T-helper 1 cell (primary cell): Measurements from ENCODE around the gene BNC2.

Experiments
- DNase-seq, 5 donors: peaks; one replicate each; pipeline ENCODE4 v3.0.0-alpha.2; 2012 to 2020

Gene BNC2

DNA sequence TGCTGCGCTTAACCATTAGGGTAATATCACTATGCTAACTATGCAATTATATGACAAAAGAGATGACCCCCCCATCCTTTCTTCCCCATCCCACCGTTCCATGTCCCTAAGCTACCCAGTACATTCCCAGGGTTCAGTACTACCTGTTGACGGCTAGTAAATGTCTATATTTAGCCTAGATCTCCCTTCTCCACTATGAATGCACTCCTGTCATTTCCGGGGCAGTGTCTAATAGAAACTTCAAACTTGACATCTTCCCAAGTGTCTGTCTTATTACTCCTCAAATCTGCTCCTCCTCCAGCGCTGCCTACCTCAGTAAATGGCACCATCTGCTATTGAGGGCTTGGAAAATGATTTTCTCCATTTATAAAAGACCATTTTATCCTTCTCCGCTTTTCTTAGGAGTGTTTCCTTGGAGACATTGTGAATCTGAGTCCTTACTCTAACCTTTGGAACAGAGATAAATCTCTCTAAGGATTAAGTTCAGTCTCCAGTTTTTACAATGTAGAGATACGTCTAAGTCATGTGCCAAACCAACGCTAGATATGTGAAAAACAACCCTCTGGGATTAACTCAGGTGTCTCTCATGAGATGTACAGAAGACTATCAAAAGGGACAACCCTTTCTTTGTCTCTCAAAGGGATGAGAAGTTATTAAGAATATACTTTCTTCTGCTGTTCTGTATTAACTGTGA is 114.9 kb downstream of the BNC2 start:
- DNase-seq, result no peak

- no peak for DNase-seq
These were observed 115.8 kb downstream of the BNC2 start for GRCh38 chr9:16754662-16755061.

GRCh38 chr9:16753256-16753655 is 117.2 kb downstream of the BNC2 start:
- DNase-seq, result no peak

DNA sequence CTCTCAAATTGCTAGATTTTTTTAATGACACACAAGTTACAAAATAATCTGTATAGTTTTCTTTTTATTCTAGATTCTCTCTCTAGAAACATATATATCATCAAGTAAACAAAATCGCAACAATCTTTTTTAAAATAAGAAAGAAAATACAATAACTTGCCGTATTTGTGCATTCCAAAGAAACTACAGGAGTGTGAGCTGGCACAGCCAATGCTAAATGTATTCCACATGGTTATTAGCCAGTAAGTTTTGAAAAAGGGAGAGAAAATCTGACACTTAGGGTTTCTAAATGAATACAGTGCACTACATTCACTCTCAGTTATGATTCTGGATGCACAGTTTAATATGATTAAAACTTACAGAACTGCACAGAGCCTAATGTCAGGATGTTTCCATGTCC is 117.9 kb downstream of the BNC2 start:
- no peak for DNase-seq

- no peak for DNase-seq
These were observed 119.9 kb downstream of the BNC2 start for GRCh38 chr9:16750553-16750952.

DNA sequence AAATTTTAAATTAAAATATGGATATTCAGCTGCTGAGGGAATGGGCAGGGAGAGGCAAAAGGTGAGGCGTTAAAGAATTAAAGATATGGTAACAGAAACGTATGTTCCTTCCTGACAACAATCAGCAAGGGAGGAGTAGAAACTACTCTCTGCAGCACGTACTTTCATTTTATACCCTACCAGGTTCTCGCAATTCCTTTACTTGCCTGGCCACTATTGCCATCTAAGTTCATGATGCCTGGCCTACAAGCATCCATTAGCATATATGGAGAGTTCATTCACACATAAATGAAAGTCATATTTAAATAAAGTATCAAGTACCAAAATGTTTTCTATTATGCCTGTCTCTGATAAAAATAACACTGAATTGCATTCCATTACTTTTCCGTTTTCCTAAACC is 125.1 kb downstream of the BNC2 start:
- no peak for DNase-seq

DNA sequence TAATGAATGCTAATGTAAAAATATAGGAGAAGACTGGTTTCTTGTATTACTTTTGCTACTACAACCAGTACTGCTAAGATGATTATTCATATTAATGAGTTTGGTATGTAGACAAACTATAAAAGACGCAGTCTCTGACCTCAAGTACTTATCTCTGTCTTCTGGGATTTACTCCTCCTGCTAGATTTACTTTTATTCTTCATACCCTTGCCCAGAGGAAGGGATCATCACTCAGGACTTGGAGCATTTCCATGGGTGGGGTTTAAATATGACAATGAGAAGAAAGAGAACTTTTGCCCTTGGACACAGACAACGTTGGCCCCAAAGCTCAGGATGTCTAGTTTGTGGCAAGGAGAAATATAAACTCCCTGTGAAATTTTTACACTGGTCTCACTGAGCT is 126.1 kb downstream of the BNC2 start:
- no peak for DNase-seq

DNA sequence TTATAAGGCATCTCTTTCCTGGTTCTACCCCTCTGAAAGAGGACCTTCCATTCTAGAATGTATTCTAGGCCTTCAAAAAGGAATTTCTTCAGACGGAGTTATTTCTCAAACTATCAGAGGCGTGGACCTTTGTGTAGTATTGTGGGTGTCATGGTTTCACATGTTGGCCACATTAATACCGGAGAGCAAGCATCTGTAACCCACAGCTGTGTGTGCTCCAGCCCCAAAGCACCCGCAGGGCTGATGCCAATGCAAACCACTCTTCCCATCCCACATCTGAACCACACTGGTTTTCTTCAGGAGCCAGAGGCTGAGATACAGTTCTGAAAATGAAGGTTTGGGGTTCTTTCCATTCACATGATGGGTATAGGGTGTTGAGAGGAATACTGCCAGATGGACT is 127.1 kb downstream of the BNC2 start:
- no peak for DNase-seq

DNA sequence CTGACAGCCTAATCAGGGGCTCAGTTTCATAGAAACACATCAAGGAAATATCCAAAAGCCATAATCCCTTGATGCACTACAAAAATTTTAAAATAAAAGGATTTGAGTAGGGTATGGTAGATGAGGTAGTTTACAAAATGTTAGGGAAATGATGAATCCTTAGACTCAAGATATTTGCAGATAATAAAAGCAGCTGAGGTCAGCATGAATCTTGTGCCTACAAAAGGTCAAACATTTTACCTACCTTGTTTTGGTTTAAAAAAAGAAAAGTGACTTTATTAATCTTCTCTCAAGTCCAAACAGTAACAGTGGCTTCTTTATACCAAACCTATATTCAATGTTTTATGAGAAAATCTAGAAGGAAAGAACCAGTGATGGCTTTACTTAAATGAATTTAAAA is 135.5 kb downstream of the BNC2 start:
- no peak for DNase-seq

DNA sequence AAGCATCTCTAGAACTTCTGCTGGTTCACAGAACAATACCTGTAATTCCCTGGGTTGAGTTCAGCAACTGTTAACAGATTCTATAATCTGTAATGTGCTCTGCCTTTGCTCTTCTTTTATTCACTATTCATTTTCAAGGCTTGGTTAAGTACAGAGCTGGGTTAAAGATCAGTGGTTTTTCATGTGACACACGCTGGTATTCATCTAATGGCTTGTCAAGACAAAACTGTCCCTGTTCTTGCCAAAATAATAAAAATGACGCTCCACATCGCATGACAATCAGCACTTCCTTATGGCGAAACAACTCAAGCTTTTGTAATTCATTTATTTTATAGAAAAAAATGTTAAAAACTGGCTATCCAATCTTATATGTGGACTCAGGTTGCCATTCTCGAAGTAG is 137.9 kb downstream of the BNC2 start:
- no peak for DNase-seq

- no peak for DNase-seq
These were observed 140.3 kb downstream of the BNC2 start for GRCh38 chr9:16730162-16730561.

DNA sequence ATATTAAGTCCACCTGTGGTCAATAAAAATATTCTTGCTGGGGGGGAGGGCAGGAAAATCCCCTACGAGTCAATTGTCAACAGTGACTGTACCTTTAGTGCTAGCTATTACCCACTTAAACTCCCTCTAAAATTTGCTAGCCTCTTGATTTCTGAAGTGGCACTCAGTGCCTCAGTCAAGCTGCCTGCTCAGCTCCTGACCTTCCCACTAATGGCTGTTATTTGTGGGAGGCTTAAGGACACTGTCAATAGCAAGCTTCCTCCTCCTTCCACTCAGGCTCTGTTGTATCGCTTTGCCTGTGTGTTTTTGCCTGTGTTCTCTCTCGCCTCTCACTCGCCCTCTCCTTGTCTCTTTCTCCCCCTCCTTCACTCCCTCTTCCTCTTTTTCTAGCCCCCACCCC is 140.8 kb downstream of the BNC2 start:
- DNase-seq, result no peak

DNA sequence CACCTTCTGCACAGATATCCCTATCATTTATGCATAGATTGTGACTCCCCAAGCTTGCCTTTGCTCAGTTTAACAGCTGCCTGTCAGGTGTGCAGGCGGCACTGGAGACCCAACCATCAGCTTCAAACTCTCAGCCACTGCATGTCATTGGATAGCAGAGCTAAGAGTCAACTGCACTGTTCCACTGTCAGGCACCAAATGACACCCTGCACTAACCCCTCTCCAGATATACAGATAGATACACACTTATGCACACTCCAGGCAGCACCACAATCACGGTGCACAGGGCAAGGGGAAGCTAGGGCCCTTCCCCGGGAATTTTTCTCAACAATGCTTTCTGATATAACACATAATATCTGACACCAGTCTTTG is 142.3 kb downstream of the BNC2 start:
- DNase-seq, result no peak

DNA sequence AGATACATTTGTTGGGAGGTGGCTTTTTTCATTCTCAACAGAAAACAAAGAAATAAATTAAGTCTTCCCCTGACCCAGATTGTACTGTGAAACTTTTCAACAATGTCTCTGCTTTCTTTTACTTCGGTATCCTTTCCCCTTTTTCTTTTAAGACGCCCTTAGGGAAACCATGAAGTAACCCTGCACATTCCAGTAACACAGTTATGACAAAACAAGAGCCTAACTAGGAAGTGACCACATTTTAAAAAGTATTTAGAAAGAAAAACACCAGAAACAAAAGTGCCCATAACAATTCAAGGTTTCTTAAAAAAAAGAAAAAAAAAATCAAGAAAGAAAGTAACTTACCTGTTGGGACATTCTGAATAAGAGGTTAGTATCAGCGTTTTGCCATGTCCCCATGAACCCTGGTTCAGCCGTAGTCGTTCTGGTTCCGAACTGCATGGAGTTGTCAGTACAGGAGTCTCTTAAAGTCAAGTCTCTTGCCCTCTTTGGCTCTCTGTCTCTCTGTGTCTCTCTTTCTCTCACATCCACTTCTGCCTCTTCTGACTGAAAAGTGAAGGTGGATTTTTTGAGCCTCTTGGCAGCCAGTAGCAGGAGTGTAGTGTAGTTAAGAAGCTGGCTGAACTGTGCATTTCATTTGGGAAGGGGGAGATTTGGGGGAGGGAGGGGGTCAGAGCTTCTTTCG is 142.9 kb downstream of the BNC2 start:
- no peak for DNase-seq

DNA sequence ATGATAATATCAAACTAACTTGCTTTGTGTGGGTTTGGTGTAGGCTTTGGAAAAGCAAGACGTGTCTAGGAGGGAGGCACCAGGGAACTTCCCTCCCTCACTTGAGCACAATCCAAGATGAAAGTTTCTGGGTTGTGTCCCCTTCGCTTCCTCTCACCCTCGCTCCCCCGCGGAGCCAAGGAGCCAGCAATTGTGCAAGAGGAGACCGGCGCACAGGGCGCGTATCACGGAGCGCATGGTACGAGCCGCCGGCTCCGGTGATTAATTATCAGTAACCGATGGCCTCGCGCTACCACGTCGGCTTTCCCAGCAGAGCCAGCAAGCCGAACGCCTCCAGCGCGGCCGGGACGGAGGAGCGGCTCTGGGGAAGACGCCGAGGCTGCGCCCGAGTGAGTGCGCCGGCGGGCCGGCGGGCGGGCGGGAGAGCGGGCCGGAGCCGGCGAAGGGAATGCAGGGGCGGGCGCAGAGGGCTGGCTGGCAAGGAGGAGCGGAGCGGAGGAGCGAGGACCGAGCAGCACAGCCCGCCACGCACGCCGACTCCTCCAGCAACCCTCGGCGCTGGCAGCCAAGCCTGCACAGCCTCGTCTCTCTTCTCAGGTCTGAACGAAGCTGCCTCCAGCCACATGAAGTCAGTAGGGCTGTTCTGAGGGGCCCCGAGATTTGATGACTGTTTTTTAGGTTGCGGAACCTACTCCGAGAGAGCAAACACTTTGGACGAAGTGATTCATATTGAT is 143.6 kb downstream of the BNC2 start:
- DNase-seq, result no peak

DNA sequence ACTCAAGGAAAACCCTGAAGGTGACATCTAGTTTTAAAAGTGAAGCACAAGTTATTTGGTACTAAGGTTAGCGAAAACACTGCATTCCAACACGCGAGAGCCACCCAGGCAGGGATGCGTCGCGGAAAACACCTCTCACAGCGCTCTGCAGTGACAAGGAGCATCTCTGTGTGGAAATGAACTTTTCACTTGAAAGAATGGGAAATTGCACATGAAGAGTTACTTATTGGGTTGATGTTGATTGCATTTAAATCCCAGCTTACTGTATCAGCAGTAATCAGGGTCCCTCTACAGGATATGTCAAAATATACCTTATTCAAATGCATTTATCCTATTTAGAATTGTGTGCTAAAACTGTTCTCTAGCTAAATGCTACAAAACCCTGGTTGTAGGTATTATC is 144.4 kb downstream of the BNC2 start:
- no peak for DNase-seq

DNA sequence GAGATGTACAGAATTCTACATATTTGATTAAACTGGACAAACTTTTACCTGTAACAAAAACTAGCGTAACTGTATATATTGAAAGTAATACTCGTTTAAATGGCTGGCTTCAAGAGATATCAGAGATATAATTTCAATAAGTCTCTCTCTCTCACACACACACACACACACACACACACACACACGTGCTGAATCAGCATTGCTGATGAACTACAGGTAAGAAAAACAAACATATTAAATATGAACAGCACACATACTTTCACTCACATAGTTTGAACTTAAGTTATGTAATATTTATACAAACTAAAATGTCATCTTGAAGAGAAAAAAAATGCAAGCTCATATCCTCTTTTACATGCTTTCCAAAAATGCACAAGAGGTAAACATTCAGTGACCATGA is 145.4 kb downstream of the BNC2 start:
- DNase-seq, result no peak

DNA sequence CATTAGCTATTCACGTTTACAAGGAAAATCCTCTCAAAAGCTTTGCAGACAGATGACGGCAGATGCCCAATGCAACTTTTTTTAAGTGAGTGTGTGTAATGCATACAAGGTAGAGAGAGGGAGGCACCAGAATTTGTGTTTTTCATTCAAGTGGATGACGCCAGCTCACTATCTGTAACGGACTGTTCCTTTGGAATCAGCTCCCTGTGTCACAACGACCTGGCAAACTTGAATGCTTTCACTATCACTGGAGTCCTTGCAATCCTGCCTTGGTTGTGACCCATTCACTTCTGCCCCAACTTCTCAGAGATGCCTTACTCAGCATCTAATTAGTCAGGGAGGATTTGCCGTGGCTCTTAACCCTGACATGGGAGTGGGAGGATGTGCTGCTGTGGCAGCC is 148.5 kb downstream of the BNC2 start:
- no peak for DNase-seq

DNA sequence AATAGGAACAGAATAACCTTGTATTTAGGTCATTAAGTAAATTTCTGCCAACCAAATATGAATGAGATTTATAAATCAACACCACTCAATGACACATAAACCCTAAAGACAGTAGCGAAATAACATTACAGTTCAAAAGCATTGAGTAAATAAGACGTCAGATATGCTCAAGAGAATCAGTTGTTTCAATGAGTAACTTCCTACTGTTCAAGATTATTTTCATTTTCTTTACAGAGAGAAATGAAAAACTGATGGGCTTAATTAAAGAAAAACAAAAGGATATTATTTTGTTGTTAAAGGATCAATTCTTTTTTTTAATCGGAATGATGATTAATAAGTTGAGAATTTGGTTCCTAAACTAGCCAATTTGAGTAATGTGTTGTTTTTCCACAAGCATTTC is 150.1 kb downstream of the BNC2 start:
- no peak for DNase-seq

DNA sequence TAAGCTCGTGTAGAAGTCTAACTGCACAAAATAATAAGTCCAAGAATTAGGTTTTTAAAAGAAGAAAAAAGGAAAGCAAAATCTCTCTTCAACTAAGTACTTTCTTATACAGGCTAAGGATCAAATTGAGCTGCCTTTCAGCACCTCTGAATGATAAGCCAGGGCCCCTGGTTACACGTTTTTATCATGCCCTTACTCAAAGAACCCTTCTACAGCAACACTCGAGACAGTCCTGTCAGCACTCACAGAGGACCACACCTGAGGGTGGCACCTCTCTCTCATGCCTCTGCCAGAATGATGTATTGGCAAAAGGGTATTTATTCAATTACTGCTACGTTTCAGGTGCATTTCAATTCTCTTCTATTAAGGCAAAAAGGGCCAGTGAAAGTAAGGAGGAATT is 150.5 kb downstream of the BNC2 start:
- DNase-seq, result no peak

DNA sequence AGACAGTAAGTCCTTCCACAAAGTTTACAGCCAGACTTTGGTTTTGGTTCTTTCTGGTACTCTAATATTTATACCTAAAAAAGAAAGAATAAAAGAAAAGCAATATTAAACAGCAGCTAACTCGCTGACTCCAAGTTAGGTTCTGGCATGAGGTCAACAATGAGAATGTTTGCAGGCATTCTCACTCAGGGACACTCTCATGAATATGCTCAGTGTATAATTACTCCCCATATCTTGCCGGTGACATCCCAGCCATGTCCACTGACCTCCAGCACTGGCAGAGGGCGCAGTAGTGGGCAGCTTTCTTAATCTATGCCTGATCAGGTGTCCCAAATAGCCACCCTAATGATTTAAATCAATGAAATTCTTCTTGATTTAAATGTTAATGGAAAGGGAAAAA is 151.5 kb downstream of the BNC2 start:
- no peak for DNase-seq

DNA sequence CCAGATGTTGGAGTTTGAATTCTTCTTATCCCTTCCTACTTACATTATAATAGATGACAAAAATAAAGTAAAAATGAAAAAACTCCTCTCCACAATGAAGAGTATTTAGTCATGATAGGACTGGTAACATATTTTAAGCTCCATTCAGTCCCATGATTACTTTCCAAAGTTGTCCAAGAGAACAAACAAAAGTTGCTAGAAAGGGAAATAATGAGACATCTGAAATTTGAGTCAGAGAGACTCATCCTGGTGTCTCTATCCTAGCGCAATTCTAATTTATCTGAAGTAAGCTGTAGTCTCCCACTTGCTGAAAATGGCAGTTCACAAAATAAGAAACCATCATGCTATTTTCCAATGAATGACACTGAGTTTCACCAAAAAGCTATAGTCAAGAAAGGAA is 152.2 kb downstream of the BNC2 start:
- no peak for DNase-seq

DNA sequence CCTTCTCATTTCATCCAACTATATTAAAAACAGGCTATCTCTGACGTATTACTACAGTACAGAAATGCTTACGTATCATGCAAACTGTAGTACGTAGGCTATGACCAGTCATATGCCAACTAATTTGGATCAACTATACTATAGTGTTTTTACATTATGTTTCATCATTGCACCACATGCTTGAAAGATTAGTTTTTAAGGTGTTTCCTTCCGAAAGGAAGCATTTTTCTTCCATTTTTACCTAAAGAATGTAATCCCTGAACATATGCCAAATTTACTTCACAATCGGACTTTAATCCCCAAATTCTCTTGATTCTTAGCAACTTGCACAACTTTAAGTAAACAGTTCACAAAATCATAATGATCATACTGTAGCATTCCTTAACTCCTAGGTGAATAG is 153.9 kb downstream of the BNC2 start:
- DNase-seq, result no peak

DNA sequence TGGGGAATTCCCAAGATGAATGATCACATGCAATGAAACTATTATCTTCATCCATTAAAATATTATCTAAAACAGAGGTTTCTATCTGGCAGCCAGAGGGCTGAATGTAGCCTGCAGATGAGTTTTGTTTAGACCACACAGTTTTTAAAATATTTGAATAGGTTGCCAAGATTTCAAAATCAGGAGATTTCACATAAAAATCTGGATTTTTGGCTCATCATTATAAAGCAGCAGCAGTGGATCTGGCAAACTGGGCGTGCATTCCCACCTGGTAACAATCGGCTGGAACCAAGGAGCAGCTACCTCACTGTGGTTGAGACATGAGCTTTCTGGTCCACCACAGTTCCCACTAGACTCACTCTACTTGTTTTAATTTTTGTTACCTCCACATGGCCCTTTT is 155.1 kb downstream of the BNC2 start:
- no peak for DNase-seq
